BLaER1 treated with 17β-estradiol and CSF1 and Interleukin-3, amounts not matched to agents 10 nM and 100 nM (cell line): Measurements from ENCODE around the gene RHEBL1.
A peak's percentile ranks its signal among the peaks of the same experiment; 100 is the strongest.

Experiments used
- H3K27ac ChIP-seq, 11 experiments: shearing (Covaris generic); formaldehyde crosslinking; 2 replicates each; pipeline ENCODE4 v1.8.1; 2022
- H3K27me3 ChIP-seq, 11 experiments: shearing (Covaris generic); formaldehyde crosslinking; 2 replicates each; pipeline ENCODE4 v1.8.1; 2022
- H3K36me3 ChIP-seq, 11 experiments: shearing (Covaris generic); formaldehyde crosslinking; 2 replicates each; pipeline ENCODE4 v1.8.1; 2022
- H3K4me1 ChIP-seq, 10 experiments: shearing (Covaris generic); formaldehyde crosslinking; 2 replicates each; pipeline ENCODE4 v1.8.1; 2022
- H3K4me2 ChIP-seq, 11 experiments: shearing (Covaris generic); formaldehyde crosslinking; 2 replicates each; pipeline ENCODE4 v1.8.1; 2022
- H3K4me3 ChIP-seq, 10 experiments: shearing (Covaris generic); formaldehyde crosslinking; 2 replicates each; pipeline ENCODE4 v1.8.1; 2022
- H3K9ac ChIP-seq, 11 experiments: shearing (Covaris generic); formaldehyde crosslinking; 2 replicates each; pipeline ENCODE4 v1.8.1; 2022
- H3K9me3 ChIP-seq, 11 experiments: shearing (Covaris generic); formaldehyde crosslinking; replicated peaks in 1 of 11; 2 replicates each; pipeline ENCODE4 v1.8.1; 2022
- H4K20me1 ChIP-seq, 11 experiments: shearing (Covaris generic); formaldehyde crosslinking; 2 replicates each; pipeline ENCODE4 v1.8.1; 2022
- Cebpa-rat ChIP-seq, 11 experiments: shearing (Covaris generic); IDR thresholded peaks; 2 replicates each; pipeline ENCODE4 v1.8.1; 2022

RHEBL1 gene

GRCh38 chr12:49100380-49100779, 30.6 kb upstream of the RHEBL1 start:
- H3K27me3 ChIP-seq, result peaks cover 17 to 27% (median 24%) of the 10 kb centered on the region in 11 experiments
- no peak for TF ChIP-seq Cebpa-rat (IDR thresholded peaks at IDR 0.05)
- H3K4me2 ChIP-seq, result no peak overlapping the region
- H3K4me3 ChIP-seq, result no peak overlapping the region
- H3K9me3 ChIP-seq, result no peaks in the 10 kb centered on the region
- H3K9ac ChIP-seq, result no peak overlapping the region; a peak in 1 of 22 replicates
- H3K36me3 ChIP-seq, result peaks cover 84 to 98% (median 93%) of the 10 kb centered on the region in 11 experiments
- peaks cover 41 to 92% (median 66%) of the 10 kb centered on the region in 11 experiments for H4K20me1 ChIP-seq
- H3K4me1 ChIP-seq, result peaks cover 27 to 44% (median 34%) of the 10 kb centered on the region in 10 experiments
- no peak overlapping the region for H3K27ac ChIP-seq

GRCh38 chr12:49098703-49099102, 28.9 kb upstream of the RHEBL1 start:
- H3K4me2 ChIP-seq, result no peak overlapping the region
- H3K36me3 ChIP-seq, result peaks cover 80 to 86% (median 83%) of the 10 kb centered on the region in 11 experiments
- peaks cover 33 to 44% (median 41%) of the 10 kb centered on the region in 11 experiments for H3K27me3 ChIP-seq
- no peak overlapping the region for H3K9ac ChIP-seq
- H4K20me1 ChIP-seq, result peaks cover 49 to 92% (median 63%) of the 10 kb centered on the region in 11 experiments
- H3K9me3 ChIP-seq, result no peaks in the 10 kb centered on the region
- no peak overlapping the region for H3K4me3 ChIP-seq
- TF ChIP-seq Cebpa-rat (IDR thresholded peaks at IDR 0.05), result no peak
- no peak overlapping the region for H3K27ac ChIP-seq
- peaks cover 19 to 41% (median 29%) of the 10 kb centered on the region in 10 experiments for H3K4me1 ChIP-seq

- peaks cover 47 to 91% (median 63%) of the 10 kb centered on the region in 11 experiments for H4K20me1 ChIP-seq
- no peak overlapping the region for H3K4me2 ChIP-seq
- no peak for TF ChIP-seq Cebpa-rat (IDR thresholded peaks at IDR 0.05)
- no peak overlapping the region for H3K27ac ChIP-seq
- H3K4me1 ChIP-seq, result peaks cover 15 to 36% (median 26%) of the 10 kb centered on the region in 10 experiments
- H3K9me3 ChIP-seq, result no peaks in the 10 kb centered on the region
- peaks cover 40 to 50% (median 47%) of the 10 kb centered on the region in 11 experiments for H3K27me3 ChIP-seq
- no peak overlapping the region for H3K4me3 ChIP-seq
- no peak overlapping the region for H3K9ac ChIP-seq
- peaks cover 73 to 80% (median 77%) of the 10 kb centered on the region in 11 experiments for H3K36me3 ChIP-seq
Observed at GRCh38 chr12:49098035-49098451, 28.3 kb upstream of the RHEBL1 start.

GRCh38 chr12:49097381-49097780, 27.6 kb upstream of the RHEBL1 start:
- H3K4me3 ChIP-seq, result no peak overlapping the region
- no peak overlapping the region for H3K4me2 ChIP-seq
- peaks cover 47 to 57% (median 54%) of the 10 kb centered on the region in 11 experiments for H3K27me3 ChIP-seq
- H3K36me3 ChIP-seq, result peaks cover 67 to 73% (median 70%) of the 10 kb centered on the region in 11 experiments
- H3K4me1 ChIP-seq, result peaks cover 20 to 35% (median 27%) of the 10 kb centered on the region in 10 experiments
- no peaks in the 10 kb centered on the region for H3K9me3 ChIP-seq
- no peak overlapping the region for H3K27ac ChIP-seq
- TF ChIP-seq Cebpa-rat (IDR thresholded peaks at IDR 0.05), result no peak
- peaks cover 40 to 91% (median 63%) of the 10 kb centered on the region in 11 experiments; a peak in 21 of 22 replicates for H4K20me1 ChIP-seq
- no peak overlapping the region for H3K9ac ChIP-seq

GRCh38 chr12:49094975-49095365, 25.2 kb upstream of the RHEBL1 start:
- peaks cover 26 to 94% (median 80%) of the 10 kb centered on the region in 11 experiments; a peak in 21 of 22 replicates for H4K20me1 ChIP-seq
- no peaks in the 10 kb centered on the region for H3K9me3 ChIP-seq
- H3K4me2 ChIP-seq, result peak overlapping the region in 7 of 11 experiments; percentile 18 to 68 (median 53); a peak in 8 of 22 replicates
- peaks cover 71 to 81% (median 78%) of the 10 kb centered on the region in 11 experiments for H3K27me3 ChIP-seq
- H3K4me3 ChIP-seq, result no peak overlapping the region
- TF ChIP-seq Cebpa-rat (IDR thresholded peaks at IDR 0.05), result no peak
- H3K9ac ChIP-seq, result no peak overlapping the region
- H3K36me3 ChIP-seq, result peaks cover 42 to 49% (median 46%) of the 10 kb centered on the region in 11 experiments
- no peak overlapping the region for H3K27ac ChIP-seq
- peaks cover 33 to 50% (median 42%) of the 10 kb centered on the region in 10 experiments for H3K4me1 ChIP-seq

GRCh38 chr12:49094160-49094974, 24.6 kb upstream of the RHEBL1 start, which contains the start of gene DHH:
Gene DHH (minus strand): TSS chr12:49094801. CDS start chr12:49094512, 289 bp downstream.
- Histone ChIP-seq H3K27ac (no peak within 1 kb of the TSS), H3K9me3 (no peaks in the 10 kb centered on the region), H3K27me3 (peaks cover 77 to 87% (median 84%) of the 10 kb centered on the region in 11 experiments), H3K4me2 (peak within 1 kb of the TSS; percentile 18 to 68 (median 52); a peak in 21 of 22 replicates), H4K20me1 (peaks cover 26 to 99% (median 86%) of the 10 kb centered on the region in 11 experiments; a peak in 21 of 22 replicates), H3K36me3 (peaks cover 36 to 43% (median 40%) of the 10 kb centered on the region in 11 experiments), H3K4me1 (peaks cover 39 to 56% (median 47%) of the 10 kb centered on the region in 10 experiments), H3K4me3 (peak within 1 kb of the TSS in 3 of 10 experiments; percentile 2 to 11 (median 8); a peak in 3 of 20 replicates), H3K9ac (no peak within 1 kb of the TSS)
- TF ChIP-seq Cebpa-rat (IDR thresholded peaks at IDR 0.05), result no peak

GRCh38 chr12:49093792-49094159, 24.0 kb upstream of the RHEBL1 start:
- H3K4me3 ChIP-seq, result peak overlapping the region in 2 of 10 experiments; percentile 2 to 11; a peak in 2 of 20 replicates
- TF ChIP-seq Cebpa-rat (IDR thresholded peaks at IDR 0.05), result no peak
- H3K9me3 ChIP-seq, result no peaks in the 10 kb centered on the region
- H3K9ac ChIP-seq, result no peak overlapping the region
- peaks cover 30 to 37% (median 34%) of the 10 kb centered on the region in 11 experiments for H3K36me3 ChIP-seq
- peaks cover 26 to 99% (median 92%) of the 10 kb centered on the region in 11 experiments; a peak in 21 of 22 replicates for H4K20me1 ChIP-seq
- peak overlapping the region in 9 of 11 experiments; percentile 18 to 68 (median 45); a peak in 13 of 22 replicates for H3K4me2 ChIP-seq
- H3K27me3 ChIP-seq, result peaks cover 83 to 93% (median 90%) of the 10 kb centered on the region in 11 experiments
- peaks cover 39 to 62% (median 52%) of the 10 kb centered on the region in 10 experiments for H3K4me1 ChIP-seq
- no peak overlapping the region for H3K27ac ChIP-seq

GRCh38 chr12:49092816-49093406, 23.1 kb upstream of the RHEBL1 start:
- no peak for TF ChIP-seq Cebpa-rat (IDR thresholded peaks at IDR 0.05)
- no peak overlapping the region for H3K27ac ChIP-seq
- H3K27me3 ChIP-seq, result peaks cover 88 to 97% (median 96%) of the 10 kb centered on the region in 11 experiments
- no peak overlapping the region for H3K9ac ChIP-seq
- peaks cover 22 to 28% (median 25%) of the 10 kb centered on the region in 11 experiments for H3K36me3 ChIP-seq
- no peaks in the 10 kb centered on the region for H3K9me3 ChIP-seq
- H3K4me1 ChIP-seq, result peaks cover 45 to 71% (median 59%) of the 10 kb centered on the region in 10 experiments
- peak overlapping the region in 5 of 10 experiments; percentile 39 to 57 (median 47); a peak in 6 of 20 replicates for H3K4me3 ChIP-seq
- peaks cover 21 to 95% (median 89%) of the 10 kb centered on the region in 11 experiments; a peak in 21 of 22 replicates for H4K20me1 ChIP-seq
- peak overlapping the region; percentile 79 to 100 (median 93); a peak in 21 of 22 replicates for H3K4me2 ChIP-seq
